Mucosa of descending colon (tissue), 3 donors: ENCODE data around the gene TBL1X. TPM values are rescaled to one million over a fixed set of nuclear protein-coding genes. Genes with fewer than 3 reads are reported as not detected.

ENCODE experiments used
- ATAC-seq: fragments of 200-7000 bp; cut with Tn5 transposase; one replicate; pipeline ENCODE4 v1.9.1; 2020; ENCODE audit warnings: mild to moderate bottlenecking, moderate library complexity
- DNase-seq, 3 donors: peaks; one replicate each; pipeline ENCODE4 v3.0.0-alpha.2; 2020
- H3K36me3 ChIP-seq: fragments of 200-600 bp; one replicate; pipeline ENCODE4 v1.8.0; 2021; ENCODE audit warnings: low read depth, mild to moderate bottlenecking
- H3K4me1 ChIP-seq: fragments of 200-600 bp; one replicate; pipeline ENCODE4 v1.8.0; 2021; ENCODE audit warnings: low read depth, mild to moderate bottlenecking
- H3K4me3 ChIP-seq: fragments of 200-600 bp; one replicate; pipeline ENCODE4 v1.8.0; 2021; ENCODE audit warnings: mild to moderate bottlenecking
- H3K9me3 ChIP-seq: fragments of 200-600 bp; one replicate; pipeline ENCODE4 v1.8.0; 2021; ENCODE audit warnings: mild to moderate bottlenecking
- CTCF ChIP-seq: fragments of 200-600 bp; IDR thresholded peaks from one replicate; pipeline ENCODE4 v1.8.0; 2022; ENCODE audit warnings: antibody characterized with exemption, mild to moderate bottlenecking
- intact Hi-C, 2 donors: fragments of 100-400 bp; cut with DNase I in 1 of 2; cut with micrococcal nuclease in 1 of 2; formaldehyde crosslinking; loops; one replicate each; pipeline versions ENCODE4 v1.11.0 to v1.11.1; 2022; cut with DNase I, micrococcal nuclease
- total RNA-seq, 3 donors: library from RNA; stranded (reverse); fragmentation: NEBNext Ultra II Directional in 2 of 3; extraction: Animal tissue kit (Norgen Biotek cat#: 25700) in 2 of 3; gene quantifications; one replicate each; pipeline versions ENCODE4 v1.2.1 to v1.2.4, GENCODE V29; 2021 to 2023
- donor health status: DM: no; HTN: no; CAD: no; lungs with moderate emphysema.
- donor health status: DM: no; HTN: no; CAD: no.
- donor health status: DM: no; HTN: yes; CAD: no.

TBL1X gene
- total RNA-seq, 3 donors from 2014 or later: 12.1 to 26.6 (median 16.3) TPM

GRCh38 chrX:9772943-9773342 lies 308.1 kb downstream of the TBL1X start:
- no peaks in the 10 kb centered on the region for H3K9me3 ChIP-seq
- DNase-seq: no peak
- no peaks in the 10 kb centered on the region for H3K36me3 ChIP-seq
- H3K4me1 ChIP-seq: no peaks in the 10 kb centered on the region
- no peak for ATAC-seq
- intact Hi-C loops: no loop called here
- TF ChIP-seq CTCF: no peak
- H3K4me3 ChIP-seq: no peak overlapping the region

- no peak for ATAC-seq
- Histone ChIP-seq H3K9me3 (no peaks in the 10 kb centered on the region), H3K4me1 (no peaks in the 10 kb centered on the region), H3K4me3 (no peak overlapping the region), H3K36me3 (no peaks in the 10 kb centered on the region)
- TF ChIP-seq CTCF: no peak
- no peak for DNase-seq
- intact Hi-C loops: no loop called here
Observed at GRCh38 chrX:9775930-9776329, 311.1 kb downstream of the TBL1X start.

- DNase-seq (no peak), ATAC-seq (no peak)
- no peak for TF ChIP-seq CTCF
- intact Hi-C loops: no loop called here
- Histone ChIP-seq H3K4me1 (no peaks in the 10 kb centered on the region), H3K9me3 (no peaks in the 10 kb centered on the region), H3K36me3 (no peaks in the 10 kb centered on the region), H3K4me3 (no peak overlapping the region)
Observed at GRCh38 chrX:9781941-9782340, 317.1 kb downstream of the TBL1X start.

- no peaks in the 10 kb centered on the region for H3K4me1 ChIP-seq
- DNase-seq: no peak
- H3K36me3 ChIP-seq: no peaks in the 10 kb centered on the region
- H3K9me3 ChIP-seq: no peaks in the 10 kb centered on the region
- H3K4me3 ChIP-seq: no peak overlapping the region
- intact Hi-C loops: no loop called here
- no peak for ATAC-seq
- TF ChIP-seq CTCF: no peak
Observed at GRCh38 chrX:9784332-9784731, 319.5 kb downstream of the TBL1X start.

GRCh38 chrX:9785254-9785943 lies 320.5 kb downstream of the TBL1X start:
- no peaks in the 10 kb centered on the region for H3K36me3 ChIP-seq
- intact Hi-C loops: no loop called here
- H3K4me3 ChIP-seq: no peak overlapping the region
- ATAC-seq (peak; percentile 27), DNase-seq (no peak)
- no peaks in the 10 kb centered on the region for H3K4me1 ChIP-seq
- TF ChIP-seq CTCF: no peak
- no peaks in the 10 kb centered on the region for H3K9me3 ChIP-seq
